NCI-H2029 treated with DMSO at 0.1 percent for 48 hours (cell line): ENCODE results near the gene NRIP1.
"Not testable (repeated sequence)": the region's sequence is repeated elsewhere in the genome, so short reads cannot be mapped to it uniquely, and the experiment has no call there.

Experiments
- DNase-seq: peaks from one replicate; lab custom pipeline; 2025; lab: John Stamatoyannopoulos, UW

Gene NRIP1

DNA sequence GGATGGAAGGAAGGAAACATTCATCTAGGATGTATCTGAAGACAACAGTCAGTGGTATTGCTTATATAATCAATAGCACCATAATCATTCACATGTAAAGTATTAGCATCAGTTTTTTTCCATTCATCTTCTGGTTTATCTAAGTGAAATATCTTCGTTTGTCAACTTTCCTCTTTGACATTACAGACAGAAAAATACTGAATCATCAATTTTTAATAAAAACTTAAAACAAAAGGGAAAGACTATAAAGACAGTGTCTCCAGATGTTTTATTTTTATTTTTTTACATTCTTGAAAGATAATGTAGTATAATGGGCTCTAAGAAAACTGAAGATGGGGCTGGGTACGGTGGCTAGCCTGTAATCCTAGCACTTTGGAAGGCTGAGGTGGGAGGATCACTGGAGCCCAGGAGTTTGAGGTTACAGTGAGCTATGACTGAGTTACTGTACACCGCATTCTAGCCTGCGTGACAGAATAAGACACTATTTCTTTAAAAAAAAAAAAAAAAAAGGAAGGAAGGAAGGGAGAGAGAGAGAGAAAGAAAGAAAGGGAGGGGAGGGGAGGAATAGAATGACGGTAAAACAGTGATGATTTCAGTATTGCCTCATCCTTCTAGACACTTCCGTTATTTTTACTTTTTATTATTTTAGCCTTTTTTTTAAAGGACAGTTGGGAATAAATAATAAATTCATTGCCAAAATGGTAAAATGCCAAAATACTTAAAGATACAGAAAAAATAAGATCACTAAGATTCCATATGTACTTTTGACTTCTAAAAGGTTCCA is 89.5 kb downstream of the NRIP1 start:
- no peak for DNase-seq

DNA sequence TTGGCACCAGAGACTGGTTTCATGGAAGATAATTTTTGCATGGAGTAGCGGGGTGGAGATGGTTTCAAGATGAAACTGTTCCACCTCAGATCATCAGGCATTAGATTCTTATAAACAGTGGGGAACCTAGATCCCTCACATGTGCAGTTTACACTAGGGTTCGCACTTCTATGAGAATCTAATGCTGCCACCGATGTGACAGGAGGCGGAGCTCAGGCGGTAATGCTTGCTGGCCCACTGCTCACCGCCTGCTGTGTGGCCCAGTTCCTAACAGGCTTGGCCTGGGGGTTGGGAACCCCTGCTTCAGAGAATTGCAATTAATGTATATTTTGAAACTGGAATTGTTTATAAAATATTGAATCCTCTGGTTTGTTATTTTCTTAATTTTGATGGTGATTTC is 92.1 kb downstream of the NRIP1 start:
- no peak for DNase-seq

GRCh38 chr21:14968821-14969220 is 96.0 kb downstream of the NRIP1 start:
- DNase-seq: no peak

GRCh38 chr21:14968029-14968428 is 96.8 kb downstream of the NRIP1 start:
- no peak for DNase-seq

DNA sequence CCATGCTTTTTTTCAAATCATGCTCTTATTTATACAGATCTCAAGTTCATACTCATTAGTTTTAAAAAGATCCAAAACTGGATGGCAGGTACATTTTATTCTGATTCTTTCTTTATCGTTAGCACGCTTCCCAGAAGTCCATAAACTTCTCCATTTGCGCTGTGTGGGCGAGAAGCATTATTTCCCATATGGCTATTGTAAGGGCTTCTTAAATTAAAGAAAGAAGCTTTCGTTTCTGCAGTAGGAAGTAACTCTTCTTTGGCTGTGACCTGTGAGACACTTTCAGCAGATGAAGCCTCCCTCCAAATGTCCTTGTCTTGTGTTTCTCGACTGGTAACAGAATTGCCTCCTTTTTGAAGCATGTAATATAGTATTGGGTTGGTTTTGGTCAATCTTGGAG is 100.2 kb downstream of the NRIP1 start:
- no peak for DNase-seq

GRCh38 chr21:14962217-14962616 is 102.6 kb downstream of the NRIP1 start:
- no peak for DNase-seq

DNA sequence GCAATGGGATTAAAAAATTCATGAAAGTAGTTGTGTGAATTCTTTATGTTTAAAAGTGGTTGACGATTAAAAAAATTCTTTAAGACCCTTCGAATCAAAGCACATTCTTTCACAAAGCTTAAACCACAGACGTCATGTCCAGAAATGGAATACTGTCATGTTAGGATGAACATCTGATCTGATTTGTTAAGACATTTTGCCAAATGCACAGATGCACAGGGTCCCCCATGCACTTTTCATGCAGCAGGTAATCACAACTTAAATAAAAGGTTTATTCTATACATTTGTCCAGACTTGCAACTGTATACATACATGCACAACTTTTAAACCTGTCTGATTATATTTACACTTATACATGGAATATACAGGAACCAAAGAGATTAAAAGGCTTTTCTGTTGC is 103.3 kb downstream of the NRIP1 start:
- DNase-seq: no peak

GRCh38 chr21:14959343-14959742 is 105.5 kb downstream of the NRIP1 start:
- no peak for DNase-seq

- no peak for DNase-seq
These were observed 107.0 kb downstream of the NRIP1 start for GRCh38 chr21:14957836-14958235.

DNA sequence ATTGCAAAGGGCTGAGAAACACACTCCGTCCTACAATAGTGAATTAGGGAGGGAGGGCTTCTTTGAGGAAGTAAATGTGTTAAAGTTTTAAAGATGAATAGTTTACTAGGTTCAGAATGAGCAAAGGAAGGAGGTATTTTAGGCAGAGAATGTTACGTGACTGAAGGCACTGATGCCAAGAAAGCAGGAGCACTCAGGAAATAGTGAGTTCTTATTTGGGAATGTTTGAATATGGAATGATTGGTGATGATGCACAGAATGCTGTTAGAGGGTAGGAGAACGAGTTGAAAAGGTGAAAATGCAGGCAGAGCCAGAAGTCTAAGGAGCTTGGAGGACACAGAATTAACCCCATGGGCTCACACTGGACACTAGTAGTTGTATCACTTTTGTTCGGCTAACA is 108.0 kb downstream of the NRIP1 start:
- DNase-seq: no peak

DNA sequence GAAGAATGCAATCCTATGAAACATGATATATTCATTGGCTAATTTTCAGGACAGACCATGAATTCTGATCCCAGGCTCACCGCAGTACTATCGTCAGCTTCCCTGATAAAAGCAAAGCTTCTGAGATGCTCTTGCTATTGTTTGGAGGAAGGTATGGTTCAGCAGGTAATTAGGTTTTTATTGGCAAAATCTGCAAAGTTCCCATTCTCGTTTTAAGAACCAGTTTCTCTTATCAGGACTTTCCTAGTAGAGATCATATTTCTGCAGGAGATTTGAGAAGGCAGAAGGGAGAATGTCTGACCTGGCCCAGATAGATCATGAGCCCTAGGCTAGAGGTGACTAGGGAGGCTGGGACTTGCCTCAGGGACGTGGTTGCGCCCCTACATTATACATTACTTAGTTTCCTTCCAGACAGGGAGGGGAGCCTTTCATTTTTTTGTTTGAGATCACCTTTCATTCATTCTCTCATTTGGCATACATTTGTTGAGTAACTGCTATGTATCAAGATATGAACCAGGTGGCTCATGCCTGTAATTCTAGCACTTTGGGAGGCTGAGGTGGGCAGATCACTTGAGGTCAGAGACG is 108.8 kb downstream of the NRIP1 start:
- no peak for DNase-seq

- DNase-seq: no peak
These were observed 111.9 kb downstream of the NRIP1 start for GRCh38 chr21:14952916-14953315.

DNA sequence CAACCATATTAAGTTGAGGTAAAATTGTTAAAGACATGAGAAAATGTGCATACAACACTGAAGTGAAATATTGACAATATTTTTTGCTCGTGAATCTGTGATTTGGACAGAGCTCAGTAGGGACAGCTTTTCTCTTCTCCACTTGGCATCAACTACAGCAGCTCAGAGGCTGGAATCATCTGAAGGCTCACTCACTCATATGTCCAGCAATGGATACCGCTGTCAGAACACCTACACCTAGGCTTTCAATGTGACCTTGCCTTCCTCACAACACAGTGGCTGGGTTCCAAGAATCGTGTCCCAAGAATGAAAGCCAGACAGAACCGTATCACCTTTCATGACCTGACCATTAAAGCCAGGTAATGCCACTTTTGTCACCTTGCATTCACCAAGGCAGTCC is 115.2 kb downstream of the NRIP1 start:
- DNase-seq: no peak

DNA sequence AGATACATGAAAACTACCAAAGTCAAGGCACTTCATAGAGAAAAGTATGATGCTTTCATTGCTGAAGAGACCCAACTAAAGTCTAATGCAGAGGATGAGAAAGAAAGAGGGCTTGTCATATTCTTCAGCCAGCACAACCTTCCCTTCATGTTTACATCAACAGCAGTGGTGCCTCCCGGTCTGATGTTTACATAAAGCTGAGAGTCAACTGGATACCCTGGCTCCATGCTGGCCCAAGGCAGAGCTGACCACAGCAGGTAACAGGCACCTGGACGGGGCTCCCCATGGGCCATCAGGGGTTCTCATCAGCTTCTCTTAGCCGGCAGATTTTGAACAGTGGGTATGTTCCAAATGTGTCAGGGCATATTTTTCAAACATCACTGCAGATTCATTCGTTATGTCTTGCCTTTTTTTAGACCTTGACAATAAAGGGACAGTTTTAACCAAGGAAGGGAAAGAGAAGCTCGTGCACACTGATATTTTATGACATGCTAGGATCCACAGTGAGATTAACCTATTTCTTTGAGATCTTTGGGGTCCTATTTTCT is 117.1 kb downstream of the NRIP1 start:
- no peak for DNase-seq

- no peak for DNase-seq
These were observed 119.6 kb downstream of the NRIP1 start for GRCh38 chr21:14945176-14945575.

- DNase-seq: peak; percentile 47
These were observed 121.2 kb downstream of the NRIP1 start for GRCh38 chr21:14943616-14944015.

- peak; percentile 54 for DNase-seq
These were observed 121.9 kb downstream of the NRIP1 start for GRCh38 chr21:14942801-14943490.

DNA sequence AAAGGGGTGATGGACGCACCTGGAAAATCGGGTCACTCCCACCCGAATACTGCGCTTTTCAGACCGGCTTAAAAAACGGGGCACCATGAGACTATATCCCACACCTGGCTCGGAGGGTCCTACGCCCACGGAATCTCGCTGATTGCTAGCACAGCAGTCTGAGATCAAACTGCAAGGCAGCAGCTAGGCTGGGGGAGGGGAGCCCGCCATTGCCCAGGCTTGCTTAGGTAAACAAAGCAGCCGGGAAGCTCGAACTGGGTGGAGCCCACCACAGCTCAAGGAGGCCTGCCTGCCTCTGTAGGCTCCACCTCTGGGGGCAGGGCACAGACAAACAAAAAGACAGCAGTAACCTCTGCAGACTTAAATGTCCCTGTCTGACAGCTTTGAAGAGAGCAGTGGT is 137.5 kb downstream of the NRIP1 start:
- not testable (repeated sequence) for DNase-seq

GRCh38 chr21:14926186-14926585 is 138.6 kb downstream of the NRIP1 start:
- no peak for DNase-seq

DNA sequence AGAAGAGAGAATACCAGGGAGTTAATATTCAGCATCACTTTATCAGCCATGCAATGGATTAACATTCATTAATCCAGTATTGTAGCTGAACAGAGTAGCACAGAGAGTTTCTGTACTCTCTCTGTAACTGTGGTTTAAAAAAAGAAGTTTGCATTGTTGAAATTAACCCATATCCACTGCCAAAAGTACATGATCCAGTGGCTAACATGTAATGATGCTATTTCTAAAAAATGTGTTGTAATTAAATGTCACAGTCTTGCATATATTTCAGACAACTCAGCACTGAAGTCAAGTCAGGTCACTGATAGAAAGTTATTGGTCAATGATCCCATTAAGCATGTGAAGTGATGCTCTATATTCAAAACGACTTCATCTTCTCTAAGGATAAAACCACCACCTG is 141.3 kb downstream of the NRIP1 start:
- DNase-seq: no peak

GRCh38 chr21:14922980-14923379 is 141.8 kb downstream of the NRIP1 start:
- DNase-seq: no peak

- no peak for DNase-seq
These were observed 146.3 kb downstream of the NRIP1 start for GRCh38 chr21:14918527-14918926.

GRCh38 chr21:14917762-14918161 is 147.0 kb downstream of the NRIP1 start:
- DNase-seq: no peak
